ENCODE results near the gene ARHGAP10. TPM values are rescaled to one million over a fixed set of nuclear protein-coding genes. Genes with fewer than 3 reads are reported as not detected.
A peak's percentile ranks its signal among the peaks of the same experiment; 100 is the strongest.

Gene ARHGAP10
- total RNA-seq, 1 experiment from 2014 or later, result 11.7 TPM

- Histone ChIP-seq H3K27ac (ENCODE audit: low read length) (peak overlapping the region; percentile 61), H3K9me3 (ENCODE audit: control insufficient read depth, insufficient read depth, low read depth, low read length) (no peaks in the 10 kb centered on the region), H3K4me3 (ENCODE audit: low read depth in 2 of 2, low read length in 2 of 2) (no peak overlapping the region), H3K27me3 (ENCODE audit: control insufficient read depth, insufficient read depth, low read length) (no peaks in the 10 kb centered on the region), H3K4me1 (ENCODE audit: control insufficient read depth, insufficient read depth, low read length) (peaks cover 24% of the 10 kb centered on the region), H3K36me3 (ENCODE audit: control insufficient read depth, insufficient read depth, low read length) (no peaks in the 10 kb centered on the region)
- ATAC-seq, result peak; percentile 82
- ChIA-PET POLR2A (interaction anchor here (0.7 kb wide), 1 partner anchor 111 kb away, joined by 4 read pairs; no protein-coding TSS in a partner anchor), CTCF (no interaction called here)
- intact Hi-C loops (cut with micrococcal nuclease; ENCODE audit: unreplicated experiment), result no loop called here
- DNase-seq (ENCODE audit: low read depth, low spot score), result no peak
- BruUV-seq (replicated peaks), result no TSS peak
- no peak for TF ChIP-seq CTCF (IDR thresholded peaks at IDR 0.05)
- no peak for TF ChIP-seq REST (IDR thresholded peaks at IDR 0.05; ENCODE audit: insufficient read depth in 1 of 2, low read depth in 2 of 2, low read length in 1 of 2)
- no peak for TF ChIP-seq SIN3A (IDR thresholded peaks at IDR 0.05; ENCODE audit: borderline replicate concordance, insufficient read depth, low read depth, low read length)
- no peak for TF ChIP-seq TCF7L2 (IDR thresholded peaks at IDR 0.05; ENCODE audit: low read depth, low read length)
- TF ChIP-seq POLR2AphosphoS5 (IDR thresholded peaks at IDR 0.05; ENCODE audit: low read depth, low read length), result no peak
- in situ Hi-C loops (cut with HindIII; ENCODE audit: low pct_unique_long_range_greater_than_20kb, low sequenced_read_pairs), result no loop called here
These were observed 61.9 kb downstream of the ARHGAP10 start for GRCh38 chr4:147793569-147794313.

GRCh38 chr4:147794314-147794680, 62.4 kb downstream of the ARHGAP10 start:
- H3K4me3 ChIP-seq (ENCODE audit: low read depth in 2 of 2, low read length in 2 of 2), result no peak overlapping the region
- H3K27ac ChIP-seq (ENCODE audit: low read length), result no peak overlapping the region
- peaks cover 20% of the 10 kb centered on the region for H3K4me1 ChIP-seq (ENCODE audit: control insufficient read depth, insufficient read depth, low read length)
- intact Hi-C loops (cut with micrococcal nuclease; ENCODE audit: unreplicated experiment), result no loop called here
- ChIA-PET POLR2A (no interaction called here), CTCF (no interaction called here)
- in situ Hi-C loops (cut with HindIII; ENCODE audit: low pct_unique_long_range_greater_than_20kb, low sequenced_read_pairs), result no loop called here
- no peak for ATAC-seq
- BruUV-seq (replicated peaks), result no TSS peak
- no peaks in the 10 kb centered on the region for H3K9me3 ChIP-seq (ENCODE audit: control insufficient read depth, insufficient read depth, low read depth, low read length)
- H3K27me3 ChIP-seq (ENCODE audit: control insufficient read depth, insufficient read depth, low read length), result no peaks in the 10 kb centered on the region
- TF ChIP-seq REST (IDR thresholded peaks at IDR 0.05; ENCODE audit: insufficient read depth in 1 of 2, low read depth in 2 of 2, low read length in 1 of 2) (no peak), SIN3A (IDR thresholded peaks at IDR 0.05; ENCODE audit: borderline replicate concordance, insufficient read depth, low read depth, low read length) (no peak), CTCF (IDR thresholded peaks at IDR 0.05) (no peak), TCF7L2 (IDR thresholded peaks at IDR 0.05; ENCODE audit: low read depth, low read length) (no peak)
- H3K36me3 ChIP-seq (ENCODE audit: control insufficient read depth, insufficient read depth, low read length), result no peaks in the 10 kb centered on the region
- no peak for DNase-seq (ENCODE audit: low read depth, low spot score)

All from Panc1 (cell line).